ENCODE measurements around the gene TRIM2.

Gene TRIM2

DNA sequence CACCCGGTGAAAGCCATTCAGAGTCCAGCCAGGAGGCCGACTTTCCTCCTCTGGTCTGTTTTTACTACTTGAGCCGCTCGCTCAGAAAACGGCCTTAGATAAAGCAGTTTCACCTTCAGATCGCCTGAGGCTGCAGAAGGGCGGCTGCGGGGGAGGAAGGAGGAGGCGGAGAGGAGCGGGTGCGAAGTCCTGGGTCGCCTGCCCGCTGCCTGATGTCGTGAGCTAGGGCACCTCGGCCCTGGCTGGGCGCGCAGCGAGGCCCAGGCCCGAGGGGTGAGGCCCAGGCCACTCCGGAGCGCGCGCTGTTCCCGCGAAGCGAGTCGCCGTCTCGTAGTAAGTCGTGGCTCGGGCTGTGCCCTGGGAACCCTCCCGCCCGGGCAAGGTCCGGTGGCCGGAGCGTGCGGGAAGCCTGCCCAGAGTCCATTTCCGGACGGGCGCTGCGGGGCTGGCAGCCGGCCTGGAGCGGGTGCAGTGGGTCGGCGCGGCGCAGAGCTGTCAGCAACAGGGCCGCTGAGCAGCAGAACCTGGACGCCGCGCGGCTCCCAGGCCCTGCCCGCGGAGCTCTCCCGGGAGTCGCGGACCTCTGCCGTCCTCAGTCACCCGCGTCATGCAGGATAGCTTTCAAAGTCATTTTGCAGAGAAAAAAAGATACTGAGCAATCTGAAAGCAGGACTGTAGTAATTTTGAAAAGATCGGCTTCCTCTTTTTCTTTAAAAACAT, 18.6 kb downstream of the TRIM2 start:
- peak; percentile 31 to 45 for DNase-seq

DNA sequence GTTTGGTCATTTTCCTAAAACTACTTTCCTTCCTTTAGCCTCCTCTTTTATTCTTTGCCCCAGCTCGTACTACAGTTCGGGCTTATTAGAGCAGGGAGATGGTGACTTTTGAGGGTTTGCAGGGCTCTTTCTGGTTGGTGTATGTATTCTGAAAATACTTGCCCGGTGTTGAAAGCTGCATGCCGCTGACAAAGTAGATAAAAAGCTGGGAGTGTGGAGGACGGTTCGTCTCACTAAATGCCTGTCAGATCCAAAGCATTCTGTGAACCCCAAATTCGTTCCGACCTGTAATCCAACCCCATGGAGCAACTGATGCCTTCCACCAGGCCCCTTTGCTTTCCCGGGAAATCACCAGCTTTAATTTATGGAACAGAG, 19.2 kb downstream of the TRIM2 start:
- DNase-seq, result no peak

DNA sequence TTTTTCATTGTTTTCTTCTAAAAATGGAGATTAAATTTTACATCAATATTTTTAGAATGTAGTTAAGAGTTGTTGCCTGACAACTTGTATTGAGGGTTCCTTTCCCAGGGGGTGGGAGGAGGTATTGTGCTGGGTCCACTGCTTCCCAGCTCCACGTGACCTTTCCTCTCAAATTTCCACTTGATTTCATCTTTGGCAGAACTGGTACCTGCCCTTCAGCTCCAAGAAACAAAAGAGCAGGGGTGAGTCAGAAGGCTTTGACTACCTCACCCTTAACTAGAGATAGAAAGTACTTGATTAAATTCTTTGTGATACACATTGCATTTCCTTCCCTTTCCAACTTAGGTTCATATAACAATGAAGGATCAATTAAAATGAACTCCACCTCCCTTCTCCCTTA, 19.7 kb downstream of the TRIM2 start:
- DNase-seq, result no peak

DNA sequence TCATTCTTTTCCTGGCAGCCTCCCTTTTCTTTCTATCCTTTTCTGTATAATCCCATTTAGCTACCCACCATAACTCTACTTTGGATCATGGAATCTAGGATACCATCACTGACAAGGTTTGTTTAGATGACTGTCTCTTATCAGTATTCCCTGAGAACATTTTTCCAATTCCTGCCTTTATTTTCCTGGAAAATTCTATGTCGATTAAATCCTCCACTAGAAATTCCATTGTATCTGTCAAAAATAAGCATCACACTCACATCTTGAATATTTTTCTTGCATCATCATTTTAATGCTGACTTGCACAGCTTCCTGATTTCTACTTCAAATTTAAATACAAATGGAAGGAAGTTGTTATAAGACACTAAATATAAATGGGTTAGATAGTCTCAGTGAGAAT, 20.2 kb downstream of the TRIM2 start:
- DNase-seq, result no peak

DNA sequence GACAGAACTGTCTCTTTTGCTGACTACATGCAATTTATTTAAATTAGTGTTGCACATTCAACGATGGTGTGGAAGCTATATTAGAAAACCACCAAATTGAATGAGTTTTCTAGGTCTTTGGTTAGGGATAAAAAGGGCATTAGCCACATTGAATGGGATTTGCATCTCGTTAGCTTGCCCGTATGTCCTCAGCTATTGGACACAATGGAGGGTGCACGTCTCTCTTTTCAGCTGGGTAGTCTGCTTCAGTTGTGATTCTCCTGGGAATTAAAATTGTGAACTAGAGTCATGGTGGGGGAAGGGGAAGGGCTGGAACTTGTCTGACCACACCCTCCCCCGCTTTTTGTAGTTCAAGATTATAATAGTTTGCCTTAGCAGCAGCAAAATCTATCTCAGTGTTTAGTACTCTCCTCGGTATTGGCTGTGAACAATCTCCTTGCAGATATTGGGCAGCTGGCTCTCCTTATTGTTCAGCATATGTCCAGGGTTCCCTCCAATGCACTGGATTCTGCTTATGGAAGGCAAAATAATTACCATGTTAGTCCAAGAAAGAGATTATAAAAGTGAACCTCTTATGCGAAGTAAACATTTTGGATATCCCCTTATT, 23.3 kb downstream of the TRIM2 start:
- no peak for DNase-seq

GRCh38 chr4:153228512-153229140, 24.4 kb downstream of the TRIM2 start:
- peak; percentile 52 to 60 for DNase-seq

DNA sequence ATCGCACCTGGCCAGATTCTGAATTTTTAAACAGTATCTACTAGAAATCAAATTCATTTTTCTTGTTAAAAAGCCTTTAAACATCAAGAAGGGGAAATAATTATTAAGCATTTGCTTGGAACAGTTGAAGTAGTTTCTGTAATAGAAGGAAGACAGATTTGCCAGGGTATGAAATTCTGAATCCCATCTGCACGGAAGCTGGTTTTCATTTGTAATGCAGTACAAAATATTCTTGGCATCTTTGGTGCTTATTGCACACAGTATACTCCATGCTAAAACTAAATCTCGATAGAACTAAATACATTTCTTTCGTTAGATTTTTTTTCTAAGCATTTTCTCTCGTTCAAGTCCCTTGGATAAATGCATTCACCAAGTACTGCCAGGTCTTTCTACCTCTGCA, 25.3 kb downstream of the TRIM2 start:
- DNase-seq, result no peak

DNA sequence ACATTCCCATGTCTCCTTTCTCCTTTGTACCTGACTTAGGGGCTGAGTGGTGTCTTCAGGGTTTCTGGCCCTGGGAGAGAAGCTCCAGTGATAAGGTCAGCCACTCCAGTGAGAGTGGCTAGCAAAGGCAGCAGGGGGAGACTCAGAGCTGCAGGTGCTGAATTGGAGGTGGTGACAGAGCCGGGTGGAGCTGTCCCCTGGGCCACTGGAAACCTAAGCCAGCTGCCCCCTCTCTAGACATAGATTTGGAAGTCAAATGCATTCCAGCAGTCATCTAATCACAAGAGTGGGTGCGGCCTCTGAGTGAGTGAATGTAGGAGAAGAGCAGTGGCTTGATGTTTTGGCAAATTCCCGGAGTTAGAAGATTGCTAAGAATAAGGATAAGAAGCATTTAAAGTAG, 28.5 kb downstream of the TRIM2 start:
- no peak for DNase-seq

DNA sequence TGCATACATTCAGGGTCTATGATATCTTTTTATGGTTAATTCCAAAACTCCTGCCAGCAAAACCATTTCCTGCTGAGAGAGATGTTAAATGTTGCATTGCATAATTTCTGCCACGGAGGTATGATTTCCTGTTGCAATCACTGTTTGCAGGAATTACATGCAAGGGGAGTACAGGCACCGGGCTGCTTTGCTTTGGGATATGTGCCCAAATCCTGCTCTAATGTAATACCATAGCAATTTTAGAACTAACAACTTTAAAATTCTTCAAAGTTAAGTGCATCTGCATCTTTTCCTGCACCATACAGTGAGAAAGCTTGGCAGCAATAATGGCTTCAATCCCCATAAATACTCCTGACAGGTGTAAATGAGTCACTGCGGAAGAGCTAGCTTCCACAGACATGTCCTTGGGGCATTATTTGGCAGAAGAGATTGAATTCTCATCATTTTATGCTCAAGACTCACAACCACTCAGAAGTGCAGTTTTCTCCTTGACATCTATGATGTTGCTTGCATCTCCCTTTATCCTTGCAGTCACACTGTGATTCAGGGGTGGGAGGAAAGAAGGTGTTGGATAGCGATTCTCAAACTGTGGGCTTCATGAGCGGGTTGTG, 29.6 kb downstream of the TRIM2 start:
- no peak for DNase-seq

DNA sequence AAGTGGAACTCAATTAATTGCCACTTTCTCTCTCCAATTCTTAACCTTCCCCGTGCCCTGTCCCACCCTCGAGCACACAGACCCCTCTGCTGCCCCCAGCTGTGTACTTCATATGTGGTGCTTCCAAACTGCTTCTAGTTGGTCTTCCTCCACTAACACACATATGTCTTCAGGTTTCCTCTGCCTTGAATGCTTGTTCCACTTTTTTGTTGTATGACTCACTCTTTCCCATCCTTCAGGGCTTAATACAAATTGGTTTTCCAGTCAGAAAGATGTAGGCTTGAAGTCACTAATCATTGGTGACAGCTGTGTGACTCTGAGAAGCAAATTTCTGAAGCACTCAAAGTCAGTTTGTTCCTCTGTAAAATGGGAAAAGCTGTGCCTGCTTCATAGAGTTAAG, 30.6 kb downstream of the TRIM2 start:
- DNase-seq, result peak; percentile 12 to 17

GRCh38 chr4:153238135-153238919, 34.1 kb downstream of the TRIM2 start:
- no peak for DNase-seq

GRCh38 chr4:153239409-153239808, 35.2 kb downstream of the TRIM2 start:
- no peak for DNase-seq

- DNase-seq, result no peak
These were observed 37.1 kb downstream of the TRIM2 start for GRCh38 chr4:153241295-153241694.

DNA sequence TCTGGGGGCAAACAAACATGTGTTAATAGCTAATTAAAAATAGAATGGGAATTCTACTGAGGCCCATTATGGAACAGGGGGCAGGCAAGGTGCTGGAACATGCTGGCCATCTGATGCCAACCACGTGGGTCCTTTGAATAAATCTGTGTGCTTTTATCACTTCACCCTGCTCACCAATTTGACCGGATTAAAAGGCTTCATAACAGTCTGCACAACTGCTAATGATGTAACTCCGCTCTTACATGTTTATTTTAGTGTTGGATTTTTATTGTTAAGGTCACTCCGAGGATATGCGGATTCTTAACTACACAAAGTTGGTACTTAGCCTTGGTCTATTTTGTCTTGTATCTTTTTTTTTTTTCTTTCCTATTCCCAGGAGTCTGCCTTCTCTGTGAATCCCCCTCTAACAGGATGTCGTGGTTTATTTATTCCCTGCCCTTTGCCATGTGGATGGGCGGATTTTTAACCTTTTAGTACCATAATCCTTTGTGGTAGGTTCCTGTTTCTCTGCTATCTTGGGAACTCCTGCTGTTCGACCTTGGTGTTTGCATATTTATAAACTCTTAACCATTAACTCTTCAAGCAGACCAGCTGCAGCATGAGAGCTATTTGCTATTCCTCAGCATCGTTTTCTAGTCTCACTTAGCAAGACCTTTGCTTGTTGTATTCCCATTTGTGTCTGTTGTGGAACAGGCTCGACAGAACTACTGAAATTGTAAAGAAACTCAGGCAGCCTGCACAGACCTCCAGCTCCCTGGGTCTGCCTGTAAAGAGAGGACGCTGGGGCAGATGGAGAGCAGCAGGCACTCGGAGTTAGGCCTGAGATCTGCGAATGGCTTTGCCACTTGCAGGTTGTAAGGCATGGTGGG, 38.0 kb downstream of the TRIM2 start:
- no peak for DNase-seq

GRCh38 chr4:153242839-153243324, 38.6 kb downstream of the TRIM2 start:
- DNase-seq, result no peak

DNA sequence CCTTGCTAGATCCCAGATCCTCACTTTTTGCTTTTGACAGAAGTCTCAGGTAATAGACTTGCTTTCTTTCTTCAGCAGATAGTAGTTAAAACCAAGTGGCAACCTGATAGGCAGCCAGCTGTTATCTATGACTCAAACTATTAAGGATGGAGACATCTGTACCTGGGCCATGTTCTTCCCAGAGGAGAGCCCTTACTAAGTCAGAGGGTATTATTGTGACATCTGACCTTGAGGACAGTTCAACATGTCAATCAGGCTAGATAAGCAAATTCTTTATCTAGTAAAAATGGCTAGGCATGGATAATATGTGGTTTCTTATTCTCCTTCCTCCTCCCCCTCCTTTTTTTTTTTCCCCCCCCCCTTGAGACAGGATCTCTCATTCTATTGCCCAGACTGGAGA, 39.2 kb downstream of the TRIM2 start:
- DNase-seq, result no peak

DNA sequence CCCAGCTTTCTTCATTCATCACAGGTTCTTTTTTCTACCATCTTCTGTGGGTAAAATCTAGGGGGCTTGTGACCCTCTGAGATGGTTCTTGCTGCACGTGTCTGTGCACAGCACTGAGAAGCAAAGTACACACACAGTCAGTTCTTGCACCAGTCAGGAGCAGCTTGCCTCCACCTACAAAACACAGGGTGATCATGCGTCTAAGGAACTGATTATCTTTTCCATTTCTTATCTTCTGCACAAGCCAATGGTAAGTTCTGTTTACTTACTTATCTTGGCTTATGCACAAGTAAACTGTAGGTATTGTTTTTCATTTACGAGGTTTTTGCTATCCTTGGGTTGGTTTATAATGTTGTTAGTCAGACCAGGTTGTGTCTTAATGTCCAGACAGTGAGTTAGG, 40.7 kb downstream of the TRIM2 start:
- DNase-seq, result no peak

DNA sequence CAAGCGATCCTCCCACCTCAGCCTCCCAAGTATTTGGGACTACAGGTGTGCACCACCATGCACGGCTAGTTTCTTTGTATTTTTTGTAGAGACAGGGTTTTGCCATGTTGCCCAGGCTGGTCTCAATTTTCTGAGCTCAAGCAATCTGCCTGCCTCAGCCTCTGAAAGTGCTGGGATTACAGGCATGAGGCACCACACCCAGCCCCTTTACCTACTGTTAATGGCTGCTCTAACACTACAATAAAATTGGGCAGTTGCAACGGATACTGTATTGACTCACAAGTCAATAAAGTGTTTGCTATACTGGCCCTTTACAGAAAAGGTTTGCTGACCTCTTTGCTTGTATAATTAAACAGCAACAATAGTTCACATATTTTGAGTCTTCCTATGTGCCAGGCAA, 41.5 kb downstream of the TRIM2 start:
- no peak for DNase-seq

DNA sequence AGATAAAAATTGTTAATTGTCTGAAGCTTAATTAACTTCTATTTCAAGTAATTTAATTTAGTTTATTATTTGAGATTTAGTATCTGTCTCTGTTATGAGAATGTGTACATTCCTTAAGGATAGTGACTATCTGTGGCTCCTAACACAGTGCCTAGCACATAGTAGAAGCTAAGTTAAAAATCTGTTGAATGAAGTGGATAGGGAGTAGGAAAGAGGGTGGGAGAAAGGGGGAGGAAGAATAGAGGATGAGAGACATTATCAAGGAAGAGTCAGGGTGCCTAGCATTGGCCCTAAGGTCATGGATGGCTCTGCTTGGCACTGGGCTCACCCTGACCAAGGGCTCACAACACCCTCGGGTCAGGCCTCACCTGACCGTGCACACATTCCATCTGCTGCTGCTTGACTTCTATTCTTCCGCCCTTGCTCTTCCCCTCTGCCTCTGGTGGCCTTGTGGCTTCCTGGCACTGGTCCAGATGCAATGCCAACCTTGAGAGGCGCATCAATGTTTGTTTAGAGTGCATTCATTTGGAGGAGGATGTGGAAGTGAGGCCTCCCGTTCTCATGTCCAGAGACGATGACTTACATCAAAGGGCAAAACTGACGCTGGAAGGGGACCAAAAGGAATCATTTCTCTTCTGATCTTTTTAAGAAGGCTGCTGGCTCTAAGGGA, 42.3 kb downstream of the TRIM2 start:
- DNase-seq, result no peak

- no peak for DNase-seq
These were observed 42.9 kb downstream of the TRIM2 start for GRCh38 chr4:153247116-153247490.

DNA sequence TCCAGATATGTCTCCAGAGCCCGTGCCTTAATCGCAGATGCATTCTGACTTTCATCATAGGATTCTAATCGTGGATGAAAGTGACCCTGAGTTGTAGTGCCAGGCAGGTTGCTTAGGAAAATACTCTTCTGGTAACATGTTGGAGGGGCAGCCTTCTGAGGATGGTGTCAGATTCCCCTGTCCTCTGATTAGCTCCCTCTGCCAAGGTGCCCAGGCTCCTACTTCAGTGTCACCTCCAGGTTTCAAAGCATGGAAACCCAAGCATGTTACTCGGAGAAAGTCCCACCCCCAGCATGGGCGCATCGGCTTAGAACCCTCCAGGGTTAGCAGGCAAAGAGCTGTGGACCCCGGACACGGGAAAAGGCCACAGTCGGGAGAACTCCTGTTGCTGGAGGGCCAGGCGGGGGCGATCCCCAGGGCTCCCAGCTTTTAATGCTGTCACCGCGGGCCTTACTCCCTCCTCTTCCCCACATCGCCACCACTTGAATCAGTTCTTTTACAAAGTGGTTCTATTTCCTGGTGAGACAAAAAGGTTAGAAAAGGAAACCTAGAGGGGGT, 44.5 kb downstream of the TRIM2 start:
- DNase-seq, result no peak

Data from Kasumi-1 (cell line).